Activated T-helper 2 cell treated with anti-CD3 and anti-CD28 coated beads, Interferon-gamma antibody, Interleukin-2, Interleukin-4, amounts not matched to agents 10 μg/mL and 5 μg/mL and 100 μg/mL, durations not matched to agents 14 hours and 24 hours and 36 hours (primary cell): ENCODE measurements around the gene MCM9. TPM values are rescaled to one million over a fixed set of nuclear protein-coding genes. Genes with fewer than 3 reads are reported as not detected.
A peak's percentile ranks its signal among the peaks of the same experiment; 100 is the strongest.

Source experiments
- DNase-seq: peaks from one replicate; pipeline ENCODE4 v3.0.0; 2021; ENCODE audit warnings: low spot score
- H3K27ac Mint-ChIP-seq: one replicate; pipeline ENCODE4 v1.8.0; 2021; ENCODE audit warnings: mixed read lengths
- H3K27me3 Mint-ChIP-seq: one replicate; pipeline ENCODE4 v1.8.0; 2021; ENCODE audit warnings: low read depth, mixed read lengths
- H3K36me3 Mint-ChIP-seq: one replicate; pipeline ENCODE4 v1.8.0; 2021; ENCODE audit warnings: low read depth, mixed read lengths
- H3K4me1 Mint-ChIP-seq: one replicate; pipeline ENCODE4 v1.8.0; 2021; ENCODE audit warnings: low read depth, mixed read lengths
- H3K4me3 Mint-ChIP-seq: one replicate; pipeline ENCODE4 v1.8.0; 2021; ENCODE audit warnings: low read depth, mild to moderate bottlenecking, moderate library complexity, mixed read lengths
- H3K9me3 Mint-ChIP-seq: one replicate; pipeline ENCODE4 v1.8.0; 2021; ENCODE audit warnings: mixed read lengths
- intact Hi-C: fragments of 100-400 bp; cut with micrococcal nuclease; formaldehyde crosslinking; loops from one replicate; pipeline ENCODE4 v1.15.1; 2023
- total RNA-seq: library from RNA; stranded (reverse); gene quantifications from 2 replicates; pipeline ENCODE4 v1.2.3, GENCODE V29; 2022

MCM9 gene
- total RNA-seq, 1 donor from 2014 or later = 18.6 TPM

- Mint-ChIP-seq H3K27ac (peak overlapping the region; percentile 54), H3K4me3 (no peak overlapping the region), H3K4me1 (peaks cover 53% of the 10 kb centered on the region), H3K36me3 (peaks cover 46% of the 10 kb centered on the region), H3K27me3 (no peaks in the 10 kb centered on the region), H3K9me3 (no peaks in the 10 kb centered on the region)
- DNase-seq = no peak
- intact Hi-C loops = loop anchor here (10.0 kb wide), 2 partner anchors 417 to 613 kb away; no protein-coding TSS in a partner anchor
These were observed 37.6 kb downstream of the MCM9 start for GRCh38 chr6:118897386-118897785.

GRCh38 chr6:118896339-118897136, 38.4 kb downstream of the MCM9 start:
- H3K36me3 Mint-ChIP-seq = peaks cover 39% of the 10 kb centered on the region
- DNase-seq = no peak
- intact Hi-C loops = loop anchor here (10.0 kb wide), 2 partner anchors 418 to 612 kb away; no protein-coding TSS in a partner anchor
- H3K9me3 Mint-ChIP-seq = no peaks in the 10 kb centered on the region
- peak overlapping the region; percentile 89 for H3K27ac Mint-ChIP-seq
- H3K4me3 Mint-ChIP-seq = peak overlapping the region; percentile 80
- no peaks in the 10 kb centered on the region for H3K27me3 Mint-ChIP-seq
- H3K4me1 Mint-ChIP-seq = peaks cover 55% of the 10 kb centered on the region

- peak overlapping the region; percentile 80 for H3K4me3 Mint-ChIP-seq
- no peaks in the 10 kb centered on the region for H3K9me3 Mint-ChIP-seq
- H3K4me1 Mint-ChIP-seq = peaks cover 56% of the 10 kb centered on the region
- no peak for DNase-seq
- peak overlapping the region; percentile 89 for H3K27ac Mint-ChIP-seq
- peaks cover 32% of the 10 kb centered on the region for H3K36me3 Mint-ChIP-seq
- intact Hi-C loops = loop anchor here (1.0 to 10.0 kb wide), 4 partner anchors 181 to 611 kb away; partner anchors contain the start of gene MAN1A1
- H3K27me3 Mint-ChIP-seq = no peaks in the 10 kb centered on the region
These were observed 39.1 kb downstream of the MCM9 start for GRCh38 chr6:118895859-118896258.

GRCh38 chr6:118895261-118895560, 39.7 kb downstream of the MCM9 start:
- H3K4me3 Mint-ChIP-seq = peak overlapping the region; percentile 85
- H3K4me1 Mint-ChIP-seq = peaks cover 52% of the 10 kb centered on the region
- H3K36me3 Mint-ChIP-seq = peaks cover 26% of the 10 kb centered on the region
- no peaks in the 10 kb centered on the region for H3K9me3 Mint-ChIP-seq
- H3K27ac Mint-ChIP-seq = peak overlapping the region; percentile 91
- no peak for DNase-seq
- intact Hi-C loops = loop anchor here (1.0 to 10.0 kb wide), 4 partner anchors 182 to 610 kb away; partner anchors contain the start of gene MAN1A1
- H3K27me3 Mint-ChIP-seq = no peaks in the 10 kb centered on the region

DNA sequence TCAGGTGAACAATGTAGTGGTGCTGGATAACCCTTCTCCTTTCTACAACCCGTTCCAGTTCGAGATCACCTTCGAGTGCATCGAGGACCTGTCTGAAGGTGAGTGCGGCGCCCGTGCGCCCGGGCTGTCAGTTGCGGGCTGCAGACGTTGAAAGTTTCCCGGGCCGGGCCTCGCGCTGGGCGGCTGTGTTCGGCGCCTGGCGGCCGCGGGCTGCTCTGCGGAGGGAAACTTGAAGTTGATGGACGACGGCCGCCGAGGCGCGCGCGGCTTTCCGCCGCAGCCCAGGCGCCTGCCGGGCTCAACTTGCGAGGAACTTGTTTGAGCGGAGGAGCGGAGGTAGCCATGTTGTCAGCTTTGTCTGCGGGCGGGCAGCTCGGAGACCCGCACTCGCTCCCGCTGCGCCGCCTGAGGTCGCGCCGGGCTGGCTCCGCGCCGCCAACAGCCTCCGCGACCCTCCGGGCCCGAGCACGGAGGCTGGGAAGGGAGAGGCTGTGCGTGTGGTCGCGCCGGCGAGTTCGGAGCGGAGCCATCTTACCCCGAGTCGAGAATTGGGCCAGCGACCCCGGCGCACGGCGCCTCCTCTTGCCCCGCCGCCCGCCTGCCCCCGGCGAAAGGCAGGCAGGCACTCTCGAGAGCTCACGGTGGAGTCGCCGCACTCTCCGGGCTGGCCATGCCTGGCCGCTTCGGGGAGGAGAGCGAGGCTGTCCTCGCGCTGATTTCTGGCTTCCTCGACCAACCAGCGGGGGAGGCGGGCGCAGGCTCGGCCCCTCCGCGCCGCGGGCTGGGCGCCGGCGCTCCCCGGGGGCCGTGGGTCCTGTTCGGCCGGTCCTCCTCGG, 40.3 kb downstream of the MCM9 start:
- no peaks in the 10 kb centered on the region for H3K27me3 Mint-ChIP-seq
- DNase-seq = peak; percentile 69
- peaks cover 48% of the 10 kb centered on the region for H3K4me1 Mint-ChIP-seq
- H3K9me3 Mint-ChIP-seq = no peaks in the 10 kb centered on the region
- H3K36me3 Mint-ChIP-seq = peaks cover 22% of the 10 kb centered on the region
- intact Hi-C loops = loop anchor here (1.0 to 10.0 kb wide), 10 partner anchors 41 to 1292 kb away; partner anchors contain the start of genes CEP85L, GOPC, MAN1A1 and MCM9
- peak overlapping the region; percentile 88 for H3K4me3 Mint-ChIP-seq
- peak overlapping the region; percentile 96 for H3K27ac Mint-ChIP-seq

- DNase-seq = peak; percentile 96
- H3K9me3 Mint-ChIP-seq = no peaks in the 10 kb centered on the region
- no peaks in the 10 kb centered on the region for H3K27me3 Mint-ChIP-seq
- H3K27ac Mint-ChIP-seq = peak within 1 kb of the TSS; percentile 96
- peaks cover 48% of the 10 kb centered on the region for H3K4me1 Mint-ChIP-seq
- peak within 1 kb of the TSS; percentile 88 for H3K4me3 Mint-ChIP-seq
- peaks cover 20% of the 10 kb centered on the region for H3K36me3 Mint-ChIP-seq
- intact Hi-C loops = loop anchor here (1.0 to 10.0 kb wide), 12 partner anchors 29 to 1292 kb away; partner anchors contain the start of genes CEP85L, GOPC, MAN1A1 and MCM9
These were observed 41.0 kb downstream of the MCM9 start, which contains the start of gene ASF1A for GRCh38 chr6:118893807-118894424. Gene ASF1A, plus strand, starts transcription at chr6:118894152. Its CDS starts 262 bp downstream, at chr6:118894414.

DNA sequence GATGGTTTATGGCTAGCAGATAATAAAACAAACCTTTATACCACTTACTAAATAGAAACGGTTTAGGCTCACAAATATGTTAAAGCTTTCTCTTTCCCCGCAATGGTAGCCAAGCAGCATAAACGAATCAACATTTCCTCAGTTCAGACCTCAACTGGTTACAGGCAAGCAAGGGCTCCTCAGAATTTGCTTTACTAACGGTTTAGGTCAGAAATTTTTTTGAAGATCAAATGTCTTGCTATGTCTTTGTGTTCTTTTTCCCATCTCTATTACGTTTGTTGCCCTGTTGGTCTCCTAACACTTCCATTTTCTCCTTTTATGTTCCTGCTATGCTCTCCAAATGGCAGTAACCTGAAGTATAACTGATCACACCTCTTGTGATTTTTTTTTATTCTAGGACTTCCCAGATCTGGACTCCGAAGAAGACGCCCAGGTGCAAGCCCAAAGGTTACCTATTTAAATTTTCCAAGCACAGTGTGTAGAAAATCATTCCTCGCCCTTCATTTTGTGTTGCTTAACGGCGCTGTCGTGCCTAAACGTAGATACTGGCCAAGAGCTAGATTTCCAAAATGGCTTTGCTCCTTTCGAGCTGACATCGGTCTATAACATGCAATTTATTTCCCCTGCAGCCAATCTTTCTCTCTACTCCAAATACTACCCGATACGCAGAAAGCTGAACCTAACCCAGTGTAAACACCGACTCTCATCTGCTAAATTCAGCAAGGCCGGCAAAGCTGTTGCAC, 41.7 kb downstream of the MCM9 start:
- H3K27ac Mint-ChIP-seq = peak overlapping the region; percentile 96
- peaks cover 20% of the 10 kb centered on the region for H3K36me3 Mint-ChIP-seq
- peak overlapping the region; percentile 88 for H3K4me3 Mint-ChIP-seq
- H3K9me3 Mint-ChIP-seq = no peaks in the 10 kb centered on the region
- intact Hi-C loops = loop anchor here (1.0 to 10.0 kb wide), 8 partner anchors 28 to 1291 kb away; partner anchors contain the start of gene GOPC
- DNase-seq = no peak
- no peaks in the 10 kb centered on the region for H3K27me3 Mint-ChIP-seq
- peaks cover 45% of the 10 kb centered on the region for H3K4me1 Mint-ChIP-seq

GRCh38 chr6:118892355-118892991, 42.5 kb downstream of the MCM9 start:
- DNase-seq = no peak
- intact Hi-C loops = loop anchor here (2.0 to 10.0 kb wide), 7 partner anchors 28 to 1290 kb away; partner anchors contain the start of gene GOPC
- Mint-ChIP-seq H3K4me1 (peaks cover 42% of the 10 kb centered on the region), H3K36me3 (peaks cover 18% of the 10 kb centered on the region), H3K27ac (peak overlapping the region; percentile 96), H3K27me3 (no peaks in the 10 kb centered on the region), H3K9me3 (no peaks in the 10 kb centered on the region), H3K4me3 (peak overlapping the region; percentile 88)

DNA sequence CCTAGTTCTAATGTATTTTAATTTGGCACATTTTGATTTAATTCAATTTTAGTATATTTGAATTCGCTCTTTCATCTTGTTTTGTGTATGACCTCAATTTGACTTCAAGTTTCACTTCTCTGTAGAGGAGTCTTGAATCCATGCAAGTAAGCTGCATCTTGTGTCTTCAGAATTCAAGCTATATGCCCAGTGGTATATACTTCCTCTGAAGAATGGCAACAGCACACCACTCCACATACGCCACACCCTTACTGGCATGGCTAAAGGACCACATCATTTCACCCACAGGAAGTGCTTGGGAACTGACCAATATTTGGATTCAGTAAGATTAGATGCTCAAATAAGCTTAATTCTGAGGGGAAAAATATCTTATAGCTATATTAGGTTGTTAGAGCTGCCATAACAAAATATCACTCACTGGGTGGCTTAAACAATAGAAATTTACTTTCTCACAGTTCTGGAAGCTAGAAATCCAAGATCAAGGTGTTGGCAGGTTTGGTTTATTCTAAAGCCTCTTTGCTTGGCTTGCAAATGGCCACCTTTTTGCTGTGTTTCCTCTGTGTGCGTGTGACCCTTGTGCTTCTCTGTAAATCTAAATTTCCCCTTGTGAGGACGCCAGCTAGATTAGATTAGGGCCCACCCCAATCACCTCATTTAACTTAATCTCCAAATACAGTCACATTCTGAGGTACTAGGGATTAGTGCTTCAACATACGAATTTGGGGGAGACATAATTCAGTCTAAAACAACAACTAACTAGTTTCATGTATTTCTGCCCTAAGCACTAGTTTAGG, 43.8 kb downstream of the MCM9 start:
- DNase-seq = no peak
- H3K27me3 Mint-ChIP-seq = no peaks in the 10 kb centered on the region
- intact Hi-C loops = loop anchor here (5.0 to 10.0 kb wide), 5 partner anchors 221 to 1289 kb away; partner anchors contain the start of gene GOPC
- H3K27ac Mint-ChIP-seq = peak overlapping the region; percentile 96
- peaks cover 47% of the 10 kb centered on the region for H3K4me1 Mint-ChIP-seq
- H3K36me3 Mint-ChIP-seq = peaks cover 23% of the 10 kb centered on the region
- peak overlapping the region; percentile 88 for H3K4me3 Mint-ChIP-seq
- H3K9me3 Mint-ChIP-seq = no peaks in the 10 kb centered on the region

GRCh38 chr6:118889163-118889562, 45.8 kb downstream of the MCM9 start:
- Mint-ChIP-seq H3K36me3 (peaks cover 19% of the 10 kb centered on the region), H3K27me3 (no peaks in the 10 kb centered on the region), H3K9me3 (no peaks in the 10 kb centered on the region), H3K27ac (no peak overlapping the region), H3K4me3 (no peak overlapping the region), H3K4me1 (peaks cover 60% of the 10 kb centered on the region)
- no peak for DNase-seq
- intact Hi-C loops = no loop called here

DNA sequence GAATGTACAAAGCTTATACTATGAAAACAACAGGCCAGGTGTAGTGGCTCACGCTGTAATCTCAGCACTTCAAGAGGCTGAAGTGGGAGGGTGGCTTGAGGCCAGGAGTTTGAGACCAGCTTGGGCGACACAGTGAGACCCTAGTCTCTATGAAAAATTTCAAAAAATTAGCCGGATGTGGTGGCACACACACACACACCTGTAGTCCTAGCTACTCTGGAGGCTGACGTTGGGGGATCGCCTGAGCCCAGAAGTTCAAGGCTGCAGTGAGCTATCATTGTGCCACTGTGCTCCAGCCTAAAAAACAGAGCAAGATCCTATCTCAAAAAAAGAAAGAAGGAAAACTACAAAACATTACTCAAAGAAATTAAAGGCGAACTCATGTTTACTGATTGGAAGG, 48.3 kb downstream of the MCM9 start:
- Mint-ChIP-seq H3K9me3 (no peaks in the 10 kb centered on the region), H3K27me3 (no peaks in the 10 kb centered on the region), H3K4me3 (no peak overlapping the region), H3K27ac (no peak overlapping the region), H3K4me1 (peaks cover 54% of the 10 kb centered on the region), H3K36me3 (peaks cover 28% of the 10 kb centered on the region)
- DNase-seq = no peak
- intact Hi-C loops = no loop called here
